H1 (cell line): ENCODE results near the gene RMC1. TPM values are rescaled to one million over a fixed set of nuclear protein-coding genes. Genes with fewer than 3 reads are reported as not detected.

Source experiments
- KDM4A ChIP-seq: IDR thresholded peaks from one replicate; pipeline ENCODE4 v1.7.1; 2012; ENCODE audit warnings: low read depth, mild to moderate bottlenecking, moderate library complexity, low read length, inconsistent platforms; ENCODE audit not compliant: severe bottlenecking
- POLR2AphosphoS5 ChIP-seq: IDR thresholded peaks from 2 replicates; pipeline ENCODE4 v1.6.1; 2011; ENCODE audit warnings: low read depth, low read length
- polyA plus RNA-seq, 7 experiments: library from polyadenylated mRNA; depleted of rRNA in 3 of 7; stranded (reverse) in 5 of 7; unstranded in 2 of 7; fragments of >200 nt in 5 of 7; fragments of 200-250 nt in 2 of 7; gene quantifications; 1 replicate in 5 of 7; 2 replicates in 1 of 7; 4 replicates in 1 of 7; pipeline versions ENCODE4 v1.2.1 to v1.2.3, GENCODE V29; 2011 to 2013; ENCODE audit warnings: missing spikeins in 2 of 7, mixed read lengths in 2 of 7
- total RNA-seq: library from RNA; stranded (reverse); fragmentation: NEBNext Ultra II Directional; extraction: Animal tissue kit (Norgen Biotek cat#: 25700); gene quantifications from 2 replicates; pipeline ENCODE4 v1.2.1, GENCODE V29; 2021

Gene RMC1
- total and polyA plus RNA-seq, 2 of the 8 experiments (the other 6 are each of a cell fraction or from before 2014, with no cell fraction given) = 16.4 to 20.1 TPM

- no peak for TF ChIP-seq POLR2AphosphoS5
- TF ChIP-seq KDM4A = no peak
These were observed 49.2 kb downstream of the RMC1 start (continued) for GRCh38 chr18:23552505-23552904.
